HL-60 (cell line): ENCODE measurements around the gene CHD9.

Experiments used
- DNase-seq, 2 experiments: peaks; one replicate each; pipeline ENCODE4 v3.0.0-alpha.2; 2010 to 2020; ENCODE audit warnings: low read depth in 1 of 2, low spot score in 1 of 2
- H3K27ac ChIP-seq: fragments of 250-450 bp; sonication (Bioruptor Pico); replicated peaks from 2 replicates; pipeline ENCODE4 v1.5.1; 2020; ENCODE audit warnings: mild to moderate bottlenecking, moderate library complexity
- H3K27me3 ChIP-seq: fragments of 250-450 bp; sonication (Bioruptor Pico); 2 replicates; pipeline ENCODE4 v1.5.1; 2021; ENCODE audit warnings: mild to moderate bottlenecking, moderate library complexity; ENCODE audit not compliant: insufficient read depth, poor library complexity, severe bottlenecking
- H3K4me3 ChIP-seq: replicated peaks from 2 replicates; pipeline ENCODE4 v1.5.1; 2011; ENCODE audit warnings: mild to moderate bottlenecking, control low read depth, low read length; ENCODE audit not compliant: insufficient read depth
- GABPA ChIP-seq: IDR thresholded peaks from 2 replicates; pipeline ENCODE4 v1.6.1; 2012; ENCODE audit warnings: low read depth
- POLR2AphosphoS5 ChIP-seq: IDR thresholded peaks from 2 replicates; pipeline ENCODE4 v1.6.1; 2012; ENCODE audit warnings: low read depth
- SPI1 ChIP-seq: IDR thresholded peaks from 2 replicates; pipeline ENCODE4 v1.6.1; 2012; ENCODE audit warnings: low read depth, mild to moderate bottlenecking, borderline replicate concordance
- TF ChIP-seq, protein P1 (sequence below): IDR thresholded peaks from one replicate; pipeline ENCODE4 v1.5.1; 2011; ENCODE audit warnings: low read length, control low read depth, inconsistent platforms; ENCODE audit not compliant: insufficient read depth
- TF ChIP-seq, protein P2 (sequence below): IDR thresholded peaks from 2 replicates; pipeline ENCODE4 v1.6.1; 2012; ENCODE audit warnings: low read depth; ENCODE audit not compliant: insufficient replicate concordance

Gene CHD9

DNA sequence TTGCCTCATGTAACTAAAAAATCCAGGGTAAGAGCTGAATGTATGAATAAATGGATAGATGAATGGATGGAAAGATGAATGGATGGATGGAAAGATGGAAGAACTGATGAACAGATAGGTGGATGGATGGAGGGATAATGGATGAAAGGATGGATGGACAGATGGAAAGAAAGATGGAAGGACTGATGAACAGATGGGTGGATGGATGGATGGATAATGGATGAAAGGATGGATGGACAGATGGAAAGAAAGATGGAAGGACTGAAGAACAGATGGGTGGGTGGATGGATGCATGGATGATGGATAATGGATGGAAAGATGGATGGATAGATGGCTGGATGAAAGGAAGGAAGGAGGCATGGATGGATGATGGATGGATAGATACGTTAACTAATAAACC lies 14.0 kb upstream of the CHD9 start:
- Histone ChIP-seq H3K27ac (no peak overlapping the region), H3K4me3 (no peak overlapping the region), H3K27me3 (no peaks in the 10 kb centered on the region)
- TF ChIP-seq POLR2AphosphoS5: no peak
- TF ChIP-seq GABPA: no peak
- no peak for TF ChIP-seq SPI1
- TF ChIP-seq, protein P1, sequence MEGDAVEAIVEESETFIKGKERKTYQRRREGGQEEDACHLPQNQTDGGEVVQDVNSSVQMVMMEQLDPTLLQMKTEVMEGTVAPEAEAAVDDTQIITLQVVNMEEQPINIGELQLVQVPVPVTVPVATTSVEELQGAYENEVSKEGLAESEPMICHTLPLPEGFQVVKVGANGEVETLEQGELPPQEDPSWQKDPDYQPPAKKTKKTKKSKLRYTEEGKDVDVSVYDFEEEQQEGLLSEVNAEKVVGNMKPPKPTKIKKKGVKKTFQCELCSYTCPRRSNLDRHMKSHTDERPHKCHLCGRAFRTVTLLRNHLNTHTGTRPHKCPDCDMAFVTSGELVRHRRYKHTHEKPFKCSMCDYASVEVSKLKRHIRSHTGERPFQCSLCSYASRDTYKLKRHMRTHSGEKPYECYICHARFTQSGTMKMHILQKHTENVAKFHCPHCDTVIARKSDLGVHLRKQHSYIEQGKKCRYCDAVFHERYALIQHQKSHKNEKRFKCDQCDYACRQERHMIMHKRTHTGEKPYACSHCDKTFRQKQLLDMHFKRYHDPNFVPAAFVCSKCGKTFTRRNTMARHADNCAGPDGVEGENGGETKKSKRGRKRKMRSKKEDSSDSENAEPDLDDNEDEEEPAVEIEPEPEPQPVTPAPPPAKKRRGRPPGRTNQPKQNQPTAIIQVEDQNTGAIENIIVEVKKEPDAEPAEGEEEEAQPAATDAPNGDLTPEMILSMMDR: no peak
- TF ChIP-seq, protein P2, sequence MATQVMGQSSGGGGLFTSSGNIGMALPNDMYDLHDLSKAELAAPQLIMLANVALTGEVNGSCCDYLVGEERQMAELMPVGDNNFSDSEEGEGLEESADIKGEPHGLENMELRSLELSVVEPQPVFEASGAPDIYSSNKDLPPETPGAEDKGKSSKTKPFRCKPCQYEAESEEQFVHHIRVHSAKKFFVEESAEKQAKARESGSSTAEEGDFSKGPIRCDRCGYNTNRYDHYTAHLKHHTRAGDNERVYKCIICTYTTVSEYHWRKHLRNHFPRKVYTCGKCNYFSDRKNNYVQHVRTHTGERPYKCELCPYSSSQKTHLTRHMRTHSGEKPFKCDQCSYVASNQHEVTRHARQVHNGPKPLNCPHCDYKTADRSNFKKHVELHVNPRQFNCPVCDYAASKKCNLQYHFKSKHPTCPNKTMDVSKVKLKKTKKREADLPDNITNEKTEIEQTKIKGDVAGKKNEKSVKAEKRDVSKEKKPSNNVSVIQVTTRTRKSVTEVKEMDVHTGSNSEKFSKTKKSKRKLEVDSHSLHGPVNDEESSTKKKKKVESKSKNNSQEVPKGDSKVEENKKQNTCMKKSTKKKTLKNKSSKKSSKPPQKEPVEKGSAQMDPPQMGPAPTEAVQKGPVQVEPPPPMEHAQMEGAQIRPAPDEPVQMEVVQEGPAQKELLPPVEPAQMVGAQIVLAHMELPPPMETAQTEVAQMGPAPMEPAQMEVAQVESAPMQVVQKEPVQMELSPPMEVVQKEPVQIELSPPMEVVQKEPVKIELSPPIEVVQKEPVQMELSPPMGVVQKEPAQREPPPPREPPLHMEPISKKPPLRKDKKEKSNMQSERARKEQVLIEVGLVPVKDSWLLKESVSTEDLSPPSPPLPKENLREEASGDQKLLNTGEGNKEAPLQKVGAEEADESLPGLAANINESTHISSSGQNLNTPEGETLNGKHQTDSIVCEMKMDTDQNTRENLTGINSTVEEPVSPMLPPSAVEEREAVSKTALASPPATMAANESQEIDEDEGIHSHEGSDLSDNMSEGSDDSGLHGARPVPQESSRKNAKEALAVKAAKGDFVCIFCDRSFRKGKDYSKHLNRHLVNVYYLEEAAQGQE: no peak
- DNase-seq: no peak

DNA sequence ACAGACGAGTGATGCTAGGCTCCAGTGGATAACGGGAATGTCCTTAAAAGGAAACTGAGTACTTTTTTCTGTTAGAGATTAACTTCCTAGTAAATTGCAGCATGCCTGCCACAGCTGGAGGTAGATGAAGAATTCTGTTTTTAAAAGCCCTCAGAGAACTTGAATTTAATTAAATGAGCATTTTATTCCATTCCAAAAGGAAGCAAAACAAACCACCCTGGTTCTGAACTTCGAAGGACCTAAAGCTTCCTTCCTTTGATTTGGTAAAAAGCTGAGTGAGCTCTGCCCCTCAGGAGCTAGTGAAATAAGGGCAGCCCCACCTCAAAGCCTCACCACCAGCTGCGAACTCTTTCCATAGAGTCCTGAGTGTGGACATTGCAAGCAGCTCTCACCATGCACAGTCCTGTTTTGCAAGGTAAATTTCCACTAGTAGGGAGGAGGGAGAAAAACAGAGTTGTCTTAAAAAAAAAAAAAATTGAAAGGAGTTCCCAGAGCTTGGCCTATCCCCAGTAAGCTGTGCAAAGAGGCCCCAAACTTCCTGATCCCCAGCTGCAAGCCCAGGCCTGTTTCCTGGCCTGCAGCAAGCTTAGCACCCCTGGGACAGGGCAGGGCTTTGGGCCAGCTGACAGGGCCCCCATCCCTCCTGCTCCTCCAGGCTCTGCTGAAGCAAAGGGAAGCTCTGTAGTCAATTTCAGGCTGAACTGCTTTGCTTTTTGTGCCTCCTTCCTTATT lies 13.3 kb upstream of the CHD9 start:
- Histone ChIP-seq H3K4me3 (no peak overlapping the region), H3K27ac (no peak overlapping the region), H3K27me3 (no peaks in the 10 kb centered on the region)
- peak in 1 of 2 experiments; percentile 43 for DNase-seq
- TF ChIP-seq, protein P1: no peak
- TF ChIP-seq GABPA (no peak), SPI1 (no peak), POLR2AphosphoS5 (no peak)
- TF ChIP-seq, protein P2: no peak

DNA sequence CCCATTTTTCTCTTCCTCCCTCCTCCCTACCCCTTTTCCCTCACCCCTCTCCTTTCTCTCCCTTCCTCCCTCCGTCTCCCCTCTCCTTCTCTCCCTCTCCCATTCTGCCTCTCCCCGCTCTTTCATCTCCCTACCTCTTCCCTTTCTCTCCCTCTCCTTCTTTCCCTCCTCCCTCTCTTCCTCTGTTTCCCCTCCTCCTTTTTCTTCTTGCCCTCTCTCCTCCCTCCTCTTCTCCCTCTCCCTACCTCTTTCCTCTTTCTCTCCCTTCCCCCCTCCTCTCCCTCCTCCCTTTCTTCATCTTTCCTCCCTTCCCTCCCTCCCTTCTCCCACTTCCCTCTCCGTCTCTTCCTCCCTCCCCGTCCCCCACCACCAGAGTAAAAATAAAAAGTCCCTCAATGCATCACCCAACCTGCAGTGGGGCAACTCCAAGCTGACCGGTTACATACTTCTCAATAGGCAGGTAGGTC lies 12.5 kb upstream of the CHD9 start:
- Histone ChIP-seq H3K27ac (no peak overlapping the region), H3K4me3 (no peak overlapping the region), H3K27me3 (no peaks in the 10 kb centered on the region)
- no peak for DNase-seq
- TF ChIP-seq POLR2AphosphoS5 (no peak), GABPA (no peak), SPI1 (no peak)
- TF ChIP-seq, protein P2: no peak
- TF ChIP-seq, protein P1: no peak
